ENCODE data around the gene ILK. TPM values are rescaled to one million over a fixed set of nuclear protein-coding genes. Genes with fewer than 3 reads are reported as not detected.

The ILK gene
- total RNA-seq, 4 donors from 2014 or later: 81.1 to 121 (median 97.3) TPM

GRCh38 chr11:6557761-6558674 is 45.6 kb upstream of the ILK start:
- Histone ChIP-seq H3K4me1 (no peaks in the 10 kb centered on the region), H3K9me3 (no peaks in the 10 kb centered on the region), H3K27me3 (no peaks in the 10 kb centered on the region), H3K4me3 (no peak overlapping the region), H3K27ac (no peak overlapping the region), H3K36me3 (no peaks in the 10 kb centered on the region)
- TF ChIP-seq POLR2A (IDR thresholded peaks at IDR 0.05): no peak
- TF ChIP-seq CTCF (IDR thresholded peaks at IDR 0.05): no peak
- no peak for DNase-seq

GRCh38 chr11:6559369-6559768 is 44.2 kb upstream of the ILK start:
- Histone ChIP-seq H3K27me3 (no peaks in the 10 kb centered on the region), H3K36me3 (no peaks in the 10 kb centered on the region), H3K9me3 (no peaks in the 10 kb centered on the region), H3K27ac (no peak overlapping the region), H3K4me3 (no peak overlapping the region), H3K4me1 (no peaks in the 10 kb centered on the region)
- TF ChIP-seq POLR2A (IDR thresholded peaks at IDR 0.05) (no peak), CTCF (IDR thresholded peaks at IDR 0.05) (no peak)
- no peak for DNase-seq

- no peak overlapping the region for H3K27ac ChIP-seq
- H3K9me3 ChIP-seq: no peaks in the 10 kb centered on the region
- no peaks in the 10 kb centered on the region for H3K27me3 ChIP-seq
- no peak for TF ChIP-seq CTCF (IDR thresholded peaks at IDR 0.05)
- no peak for TF ChIP-seq POLR2A (IDR thresholded peaks at IDR 0.05)
- H3K36me3 ChIP-seq: no peaks in the 10 kb centered on the region
- H3K4me3 ChIP-seq: no peak overlapping the region
- no peak for DNase-seq
- no peaks in the 10 kb centered on the region for H3K4me1 ChIP-seq
Observed at GRCh38 chr11:6561288-6561687, 42.3 kb upstream of the ILK start.

GRCh38 chr11:6563121-6563619 is 40.4 kb upstream of the ILK start:
- Histone ChIP-seq H3K27ac (no peak overlapping the region), H3K4me1 (no peaks in the 10 kb centered on the region), H3K36me3 (no peaks in the 10 kb centered on the region), H3K9me3 (no peaks in the 10 kb centered on the region), H3K27me3 (no peaks in the 10 kb centered on the region), H3K4me3 (no peak overlapping the region)
- no peak for DNase-seq
- TF ChIP-seq CTCF (IDR thresholded peaks at IDR 0.05) (no peak), POLR2A (IDR thresholded peaks at IDR 0.05) (no peak)

- Histone ChIP-seq H3K4me1 (no peaks in the 10 kb centered on the region), H3K9me3 (no peaks in the 10 kb centered on the region), H3K27me3 (no peaks in the 10 kb centered on the region), H3K36me3 (no peaks in the 10 kb centered on the region), H3K27ac (no peak overlapping the region), H3K4me3 (no peak overlapping the region)
- TF ChIP-seq POLR2A (IDR thresholded peaks at IDR 0.05) (no peak), CTCF (IDR thresholded peaks at IDR 0.05) (no peak)
- DNase-seq: no peak
Observed at GRCh38 chr11:6563667-6564066, 39.9 kb upstream of the ILK start.

Measured in Peyer's patch (tissue), 4 donors.